ENCODE data around the gene ACKR1.

GRCh38 chr1:159168043-159168442 lies 36.6 kb upstream of the ACKR1 start:
- TF ChIP-seq MYC (IDR thresholded peaks at IDR 0.05; ENCODE audit: low read depth, low read length) (no peak), GATA2 (IDR thresholded peaks at IDR 0.05; ENCODE audit: insufficient read depth, insufficient read length, low read depth, low read length) (no peak), EZH2 (IDR thresholded peaks at IDR 0.05; ENCODE audit: borderline replicate concordance, low read depth, low read length, severe bottlenecking) (no peak)

Data from endothelial cell of umbilical vein (primary cell).